GM12878 (cell line): ENCODE data around the gene AGBL5. TPM values are rescaled to one million over a fixed set of nuclear protein-coding genes. Genes with fewer than 3 reads are reported as not detected.

Experiments
- CHD2 ChIP-seq: IDR thresholded peaks from 2 replicates; pipeline ENCODE4 v1.6.1; 2011; ENCODE audit warnings: low read depth, low read length, improper control_type of control experiment, borderline replicate concordance
- EED ChIP-seq: sonication (generic); IDR thresholded peaks from 2 replicates; pipeline ENCODE4 v1.6.1; 2016; ENCODE audit warnings: antibody characterized with exemption, low read depth
- EP300 ChIP-seq, 2 experiments: fragments of 150-350 bp in 1 of 2; IDR thresholded peaks; 2 replicates each; pipeline ENCODE4 v1.6.1; 2011 to 2012; ENCODE audit warnings: low read depth in 2 of 2, low read length in 2 of 2, borderline replicate concordance in 1 of 2, improper control_type of control experiment in 1 of 2, inconsistent platforms in 1 of 2; ENCODE audit not compliant: control insufficient read depth in 1 of 2
- ETV6 ChIP-seq, 2 experiments: fragments of 450-650 bp in 1 of 2; IDR thresholded peaks in 1 of 2; conservative IDR thresholded peaks in 1 of 2; 2 replicates each; pipeline ENCODE4 v1.6.1; 2014; ENCODE audit warnings: antibody characterized with exemption in 1 of 2, borderline replicate concordance in 1 of 2, low read depth in 1 of 2, mild to moderate bottlenecking in 1 of 2, moderate library complexity in 1 of 2
- HDAC2 ChIP-seq: fragments of 200-600 bp; sonication (generic); IDR thresholded peaks from 2 replicates; pipeline ENCODE4 v1.6.1; 2017
- JUND ChIP-seq: IDR thresholded peaks from 2 replicates; pipeline ENCODE4 v1.6.1; 2012; ENCODE audit warnings: low read depth, mild to moderate bottlenecking, low read length, improper control_type of control experiment, moderate library complexity
- KAT2A ChIP-seq: conservative IDR thresholded peaks from 2 replicates; pipeline ENCODE4 v1.6.1; 2011; ENCODE audit warnings: low read depth, low read length; ENCODE audit not compliant: control insufficient read depth
- NRF1 ChIP-seq: conservative IDR thresholded peaks from 2 replicates; pipeline ENCODE4 v1.6.1; 2011; ENCODE audit warnings: mild to moderate bottlenecking, low read depth, low read length, improper control_type of control experiment
- PAX8 ChIP-seq: fragments of 450-650 bp; IDR thresholded peaks from 2 replicates; pipeline ENCODE4 v1.6.1; 2017; ENCODE audit warnings: mild to moderate bottlenecking, moderate library complexity
- RCOR1 ChIP-seq: conservative IDR thresholded peaks from 2 replicates; pipeline ENCODE4 v1.6.1; 2012; ENCODE audit warnings: low read depth, low read length, improper control_type of control experiment
- RELA ChIP-seq: fragments of 450-650 bp; IDR thresholded peaks from 2 replicates; pipeline ENCODE4 v1.8.0; 2014; ENCODE audit warnings: borderline replicate concordance; ENCODE audit not compliant: partially characterized antibody
- SMAD5 ChIP-seq: IDR thresholded peaks from 2 replicates; pipeline ENCODE4 v1.6.1; 2016; ENCODE audit warnings: antibody characterized with exemption, low read depth
- STAT3 ChIP-seq: IDR thresholded peaks from 2 replicates; pipeline ENCODE4 v1.6.1; 2011; ENCODE audit warnings: low read depth, low read length, improper control_type of control experiment
- SUPT20H ChIP-seq: IDR thresholded peaks from 2 replicates; pipeline ENCODE4 v1.6.1; 2011; ENCODE audit warnings: low read depth, mild to moderate bottlenecking, low read length, moderate library complexity, borderline replicate concordance; ENCODE audit not compliant: control insufficient read depth
- TCF7 ChIP-seq: IDR thresholded peaks from 2 replicates; pipeline ENCODE4 v1.6.1; 2014; ENCODE audit warnings: antibody characterized with exemption, borderline replicate concordance
- polyA plus RNA-seq, 11 experiments: library from polyadenylated mRNA; depleted of rRNA in 4 of 11; unstranded in 6 of 11; stranded (reverse) in 5 of 11; fragments of >200 nt; fragmentation: Nextera tagmentation in 4 of 11; fragmentation: Illumina TruSeq in 1 of 11; extraction: Ambion mirVana in 4 of 11; extraction: Trizol in 1 of 11; gene quantifications; 1 replicate in 1 of 11; 2 replicates in 10 of 11; pipeline versions ENCODE4 v1.2.1 to v1.2.3, GENCODE V29; 2011 to 2016; ENCODE audit warnings: inconsistent platforms in 2 of 11, missing spikeins in 2 of 11, low read depth in 1 of 11
- total RNA-seq, 4 experiments: library from RNA; depleted of rRNA in 3 of 4; stranded (reverse); fragments of >200 nt in 3 of 4; fragmentation: Illumina TruSeq in 1 of 4; extraction: Trizol in 1 of 4; gene quantifications; 2 replicates each; pipeline versions ENCODE4 v1.2.1 to v1.2.3, GENCODE V29; 2013 to 2021
- TF ChIP-seq, protein P1 (sequence below): fragments of 450-650 bp; IDR thresholded peaks from 2 replicates; pipeline ENCODE4 v1.6.1; 2017; ENCODE audit warnings: mild to moderate bottlenecking, moderate library complexity
- TF ChIP-seq, protein P2 (sequence below): IDR thresholded peaks from 2 replicates; pipeline ENCODE4 v1.6.1; 2011; ENCODE audit warnings: borderline replicate concordance, low read depth, mild to moderate bottlenecking, moderate library complexity, mixed read lengths, low read length; ENCODE audit not compliant: insufficient read depth; ENCODE audit errors: extremely low read length
- TF ChIP-seq, protein P3 (sequence below): fragments of 450-650 bp; IDR thresholded peaks from 2 replicates; pipeline ENCODE4 v1.6.1; 2017; ENCODE audit warnings: antibody characterized with exemption, mild to moderate bottlenecking, moderate library complexity
- TF ChIP-seq, protein P4 (sequence below): fragments of 450-650 bp; IDR thresholded peaks from 2 replicates; pipeline ENCODE4 v1.6.1; 2017; ENCODE audit warnings: mild to moderate bottlenecking

The AGBL5 gene
- total and polyA plus RNA-seq, 10 of the 15 experiments (the other 5 are each of a cell fraction or from before 2014, with no cell fraction given) = 1.9 to 28.5 (median 19.5) TPM

DNA sequence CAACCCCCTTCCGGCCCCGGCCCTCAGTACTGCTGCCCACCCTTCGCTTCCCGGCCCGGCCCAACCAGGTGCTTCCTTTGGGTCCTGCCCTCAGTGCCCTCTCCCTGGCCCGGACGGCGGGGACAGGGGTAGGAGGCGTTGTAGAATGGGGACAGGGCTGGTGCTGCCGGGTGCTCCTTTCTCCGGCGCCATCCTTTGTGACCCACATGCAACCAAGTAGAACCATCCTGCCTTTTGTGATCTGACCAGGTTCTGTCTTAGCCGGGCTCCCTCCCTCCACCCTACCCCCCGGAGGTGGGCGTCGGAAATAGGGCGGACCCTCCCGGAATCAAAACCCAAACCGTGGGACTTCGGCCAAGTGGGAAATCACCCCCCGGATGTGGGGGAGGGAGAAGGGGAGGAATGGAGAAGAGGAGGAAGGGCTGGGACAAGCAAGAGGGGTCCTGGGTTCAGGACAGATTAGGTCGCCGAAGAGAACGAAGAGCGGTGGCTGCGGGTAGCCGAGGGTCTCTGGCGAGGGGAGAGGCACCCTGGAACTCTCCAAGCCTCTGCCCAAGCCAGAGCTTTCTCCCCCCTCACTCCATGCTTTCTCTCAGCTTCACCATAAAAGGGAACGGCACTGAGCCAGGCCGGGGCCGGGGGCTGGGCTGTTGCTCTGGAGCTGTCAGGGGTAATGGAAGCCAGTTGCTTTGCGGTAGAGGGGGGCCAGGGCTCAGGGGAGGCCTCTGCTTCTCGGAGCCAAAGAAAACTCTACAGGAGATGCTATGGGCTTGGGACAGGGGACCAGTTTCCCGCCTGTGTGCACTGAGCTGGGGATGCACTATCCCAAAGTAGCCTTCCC is 20.7 kb downstream of the AGBL5 start (continued):
- TF ChIP-seq ETV6 (conservative IDR thresholded peaks at IDR 0.05 in 1 of 2, IDR thresholded peaks at IDR 0.05 in 1 of 2; ENCODE audit: borderline replicate concordance in 1 of 2, low read depth in 1 of 2) (no peak), EED (peak; percentile 73; the same call in 1 of the 2 replicates), CHD2 (no peak), JUND (no peak), EP300 (IDR thresholded peaks at IDR 0.05; ENCODE audit: borderline replicate concordance in 1 of 2, control insufficient read depth in 1 of 2, low read depth in 2 of 2, low read length in 2 of 2) (no peak), STAT3 (no peak), KAT2A (no peak), NRF1 (no peak), TCF7 (no peak), SMAD5 (no peak), HDAC2 (no peak), RELA (peak; percentile 74), PAX8 (no peak), SUPT20H (no peak), RCOR1 (no peak)
- TF ChIP-seq, protein P1, sequence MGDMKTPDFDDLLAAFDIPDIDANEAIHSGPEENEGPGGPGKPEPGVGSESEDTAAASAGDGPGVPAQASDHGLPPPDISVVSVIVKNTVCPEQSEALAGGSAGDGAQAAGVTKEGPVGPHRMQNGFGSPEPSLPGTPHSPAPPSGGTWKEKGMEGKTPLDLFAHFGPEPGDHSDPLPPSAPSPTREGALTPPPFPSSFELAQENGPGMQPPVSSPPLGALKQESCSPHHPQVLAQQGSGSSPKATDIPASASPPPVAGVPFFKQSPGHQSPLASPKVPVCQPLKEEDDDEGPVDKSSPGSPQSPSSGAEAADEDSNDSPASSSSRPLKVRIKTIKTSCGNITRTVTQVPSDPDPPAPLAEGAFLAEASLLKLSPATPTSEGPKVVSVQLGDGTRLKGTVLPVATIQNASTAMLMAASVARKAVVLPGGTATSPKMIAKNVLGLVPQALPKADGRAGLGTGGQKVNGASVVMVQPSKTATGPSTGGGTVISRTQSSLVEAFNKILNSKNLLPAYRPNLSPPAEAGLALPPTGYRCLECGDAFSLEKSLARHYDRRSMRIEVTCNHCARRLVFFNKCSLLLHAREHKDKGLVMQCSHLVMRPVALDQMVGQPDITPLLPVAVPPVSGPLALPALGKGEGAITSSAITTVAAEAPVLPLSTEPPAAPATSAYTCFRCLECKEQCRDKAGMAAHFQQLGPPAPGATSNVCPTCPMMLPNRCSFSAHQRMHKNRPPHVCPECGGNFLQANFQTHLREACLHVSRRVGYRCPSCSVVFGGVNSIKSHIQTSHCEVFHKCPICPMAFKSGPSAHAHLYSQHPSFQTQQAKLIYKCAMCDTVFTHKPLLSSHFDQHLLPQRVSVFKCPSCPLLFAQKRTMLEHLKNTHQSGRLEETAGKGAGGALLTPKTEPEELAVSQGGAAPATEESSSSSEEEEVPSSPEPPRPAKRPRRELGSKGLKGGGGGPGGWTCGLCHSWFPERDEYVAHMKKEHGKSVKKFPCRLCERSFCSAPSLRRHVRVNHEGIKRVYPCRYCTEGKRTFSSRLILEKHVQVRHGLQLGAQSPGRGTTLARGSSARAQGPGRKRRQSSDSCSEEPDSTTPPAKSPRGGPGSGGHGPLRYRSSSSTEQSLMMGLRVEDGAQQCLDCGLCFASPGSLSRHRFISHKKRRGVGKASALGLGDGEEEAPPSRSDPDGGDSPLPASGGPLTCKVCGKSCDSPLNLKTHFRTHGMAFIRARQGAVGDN = no peak
- TF ChIP-seq, protein P2, sequence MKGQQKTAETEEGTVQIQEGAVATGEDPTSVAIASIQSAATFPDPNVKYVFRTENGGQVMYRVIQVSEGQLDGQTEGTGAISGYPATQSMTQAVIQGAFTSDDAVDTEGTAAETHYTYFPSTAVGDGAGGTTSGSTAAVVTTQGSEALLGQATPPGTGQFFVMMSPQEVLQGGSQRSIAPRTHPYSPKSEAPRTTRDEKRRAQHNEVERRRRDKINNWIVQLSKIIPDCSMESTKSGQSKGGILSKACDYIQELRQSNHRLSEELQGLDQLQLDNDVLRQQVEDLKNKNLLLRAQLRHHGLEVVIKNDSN = no peak
- TF ChIP-seq, protein P3, sequence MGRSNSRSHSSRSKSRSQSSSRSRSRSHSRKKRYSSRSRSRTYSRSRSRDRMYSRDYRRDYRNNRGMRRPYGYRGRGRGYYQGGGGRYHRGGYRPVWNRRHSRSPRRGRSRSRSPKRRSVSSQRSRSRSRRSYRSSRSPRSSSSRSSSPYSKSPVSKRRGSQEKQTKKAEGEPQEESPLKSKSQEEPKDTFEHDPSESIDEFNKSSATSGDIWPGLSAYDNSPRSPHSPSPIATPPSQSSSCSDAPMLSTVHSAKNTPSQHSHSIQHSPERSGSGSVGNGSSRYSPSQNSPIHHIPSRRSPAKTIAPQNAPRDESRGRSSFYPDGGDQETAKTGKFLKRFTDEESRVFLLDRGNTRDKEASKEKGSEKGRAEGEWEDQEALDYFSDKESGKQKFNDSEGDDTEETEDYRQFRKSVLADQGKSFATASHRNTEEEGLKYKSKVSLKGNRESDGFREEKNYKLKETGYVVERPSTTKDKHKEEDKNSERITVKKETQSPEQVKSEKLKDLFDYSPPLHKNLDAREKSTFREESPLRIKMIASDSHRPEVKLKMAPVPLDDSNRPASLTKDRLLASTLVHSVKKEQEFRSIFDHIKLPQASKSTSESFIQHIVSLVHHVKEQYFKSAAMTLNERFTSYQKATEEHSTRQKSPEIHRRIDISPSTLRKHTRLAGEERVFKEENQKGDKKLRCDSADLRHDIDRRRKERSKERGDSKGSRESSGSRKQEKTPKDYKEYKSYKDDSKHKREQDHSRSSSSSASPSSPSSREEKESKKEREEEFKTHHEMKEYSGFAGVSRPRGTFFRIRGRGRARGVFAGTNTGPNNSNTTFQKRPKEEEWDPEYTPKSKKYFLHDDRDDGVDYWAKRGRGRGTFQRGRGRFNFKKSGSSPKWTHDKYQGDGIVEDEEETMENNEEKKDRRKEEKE = no peak
- TF ChIP-seq, protein P4, sequence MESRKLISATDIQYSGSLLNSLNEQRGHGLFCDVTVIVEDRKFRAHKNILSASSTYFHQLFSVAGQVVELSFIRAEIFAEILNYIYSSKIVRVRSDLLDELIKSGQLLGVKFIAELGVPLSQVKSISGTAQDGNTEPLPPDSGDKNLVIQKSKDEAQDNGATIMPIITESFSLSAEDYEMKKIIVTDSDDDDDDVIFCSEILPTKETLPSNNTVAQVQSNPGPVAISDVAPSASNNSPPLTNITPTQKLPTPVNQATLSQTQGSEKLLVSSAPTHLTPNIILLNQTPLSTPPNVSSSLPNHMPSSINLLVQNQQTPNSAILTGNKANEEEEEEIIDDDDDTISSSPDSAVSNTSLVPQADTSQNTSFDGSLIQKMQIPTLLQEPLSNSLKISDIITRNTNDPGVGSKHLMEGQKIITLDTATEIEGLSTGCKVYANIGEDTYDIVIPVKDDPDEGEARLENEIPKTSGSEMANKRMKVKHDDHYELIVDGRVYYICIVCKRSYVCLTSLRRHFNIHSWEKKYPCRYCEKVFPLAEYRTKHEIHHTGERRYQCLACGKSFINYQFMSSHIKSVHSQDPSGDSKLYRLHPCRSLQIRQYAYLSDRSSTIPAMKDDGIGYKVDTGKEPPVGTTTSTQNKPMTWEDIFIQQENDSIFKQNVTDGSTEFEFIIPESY = no peak
